GM19240 (cell line): Measurements from ENCODE around the gene WDSUB1.

Experiments
- DNase-seq: peaks from one replicate; pipeline ENCODE4 v3.0.0; 2011; ENCODE audit warnings: low spot score; ENCODE audit not compliant: insufficient read length

Gene WDSUB1

DNA sequence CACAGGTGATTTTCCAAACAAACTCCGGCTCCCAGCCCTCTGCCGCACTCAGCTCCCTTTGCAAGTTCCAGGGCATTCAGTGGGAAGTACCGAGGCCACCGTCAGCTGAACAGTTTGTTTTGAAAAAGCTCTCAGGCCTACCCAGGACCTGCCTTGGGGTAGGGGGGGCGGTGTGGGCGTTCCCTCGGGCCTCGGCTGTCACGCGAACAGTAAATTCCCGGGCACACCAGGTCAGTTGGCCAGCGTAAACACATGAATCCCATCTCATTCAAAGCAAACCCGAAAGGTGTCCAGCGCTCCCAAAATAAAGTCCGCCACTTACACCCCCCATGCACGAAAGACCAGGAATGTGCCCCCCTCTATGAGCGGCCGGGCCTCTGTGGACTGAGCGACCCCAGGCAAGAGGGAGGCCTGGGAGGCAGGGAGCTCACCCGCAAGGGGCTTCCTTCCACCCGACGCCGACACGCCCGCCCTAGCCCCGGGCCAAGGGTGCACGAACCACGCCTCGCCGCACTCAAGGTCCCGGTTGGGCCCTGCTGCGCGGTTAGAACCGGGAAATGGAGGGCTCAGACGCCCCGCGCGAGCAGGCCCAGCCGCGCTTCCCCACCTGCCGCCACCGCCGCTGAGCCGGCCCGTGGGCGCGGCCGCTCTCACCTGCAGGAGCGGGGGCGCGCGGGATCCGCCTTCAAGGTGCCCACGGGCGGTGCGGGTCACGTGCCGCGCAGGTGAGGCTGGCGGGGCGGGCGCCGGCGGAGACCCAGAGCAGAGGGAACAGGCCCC, at the start of gene WDSUB1:
WDSUB1 (minus strand) TSS at position 775 of the 780 bp plus-strand sequence. CDS start 3,634 bp downstream, outside the sequence.
- no peak for DNase-seq

- DNase-seq: no peak
These were observed 40.2 kb upstream of the WDSUB1 start for GRCh38 chr2:159326569-159327255.

DNA sequence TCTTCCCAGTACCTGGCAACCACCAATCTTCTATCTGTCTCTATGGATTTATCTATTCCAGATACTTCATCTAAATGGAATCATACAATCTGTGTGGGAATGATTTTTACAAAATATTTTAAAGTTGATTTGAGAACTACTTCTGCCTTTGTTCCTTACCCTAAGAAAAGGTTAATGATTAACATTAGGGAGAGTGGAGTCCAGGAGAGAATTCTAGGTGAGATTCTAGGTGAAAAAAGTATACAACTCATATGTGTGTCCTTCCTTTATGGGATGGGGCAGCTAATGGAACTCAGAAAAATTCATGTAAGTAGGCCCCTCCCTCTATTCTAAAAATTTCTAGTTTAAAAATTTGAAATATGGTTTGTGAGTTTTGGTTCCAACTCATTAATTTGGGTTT, 35.9 kb upstream of the WDSUB1 start:
- DNase-seq: no peak

DNA sequence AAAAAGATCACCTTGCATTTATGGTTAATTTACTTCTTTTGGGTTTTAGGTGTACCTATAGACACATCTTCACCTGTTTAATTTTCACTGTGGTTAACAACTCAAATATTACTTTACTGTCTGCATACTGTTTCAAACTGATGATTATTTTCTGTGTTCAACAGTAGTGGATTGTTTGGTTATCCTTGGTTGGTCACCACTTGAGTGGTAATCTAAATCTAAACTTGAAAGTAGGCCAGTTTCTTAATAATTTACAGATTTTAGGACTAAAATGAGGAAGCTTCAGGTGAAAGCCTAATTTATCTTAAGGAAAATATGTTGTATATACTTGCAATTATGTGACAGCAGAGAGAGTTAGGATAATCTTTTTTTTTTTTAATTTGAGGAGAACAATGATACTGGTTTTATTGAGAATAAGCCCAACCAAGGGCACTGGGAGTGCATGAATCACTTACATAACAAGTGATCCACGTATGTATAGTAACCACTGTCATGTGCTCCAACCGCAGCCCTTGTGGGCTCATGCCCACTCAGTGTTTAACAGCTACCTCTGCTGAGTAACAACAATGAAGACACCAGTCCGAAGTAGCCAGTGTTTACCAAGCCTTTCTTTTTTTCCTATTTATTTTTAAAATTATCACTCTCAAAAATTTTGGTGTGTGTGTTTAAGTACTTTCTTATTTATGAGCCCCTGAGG, 31.0 kb upstream of the WDSUB1 start:
- no peak for DNase-seq

- no peak for DNase-seq
These were observed 21.4 kb upstream of the WDSUB1 start for GRCh38 chr2:159307942-159308341.

DNA sequence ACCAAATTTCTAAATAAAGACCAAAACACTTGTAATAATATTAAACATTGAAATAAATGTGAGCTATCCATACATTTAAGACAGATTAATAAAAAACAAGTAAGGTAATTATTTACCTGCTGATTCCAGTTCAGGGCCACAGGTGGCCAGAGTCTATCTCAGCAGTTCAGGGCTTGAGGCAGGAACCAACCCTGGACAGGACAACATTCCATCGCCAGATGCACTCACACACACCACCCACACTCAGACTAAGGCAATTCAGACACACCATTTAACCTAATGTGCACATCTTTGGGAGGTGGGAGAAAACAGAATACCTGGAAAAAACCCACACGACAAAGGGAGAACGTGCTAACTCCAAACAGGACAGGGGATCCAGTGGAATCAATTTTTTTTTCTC, 14.1 kb upstream of the WDSUB1 start:
- DNase-seq: no peak

- DNase-seq: no peak
These were observed 12.5 kb upstream of the WDSUB1 start for GRCh38 chr2:159298967-159299366.

GRCh38 chr2:159297042-159297707, 10.7 kb upstream of the WDSUB1 start:
- DNase-seq: no peak

DNA sequence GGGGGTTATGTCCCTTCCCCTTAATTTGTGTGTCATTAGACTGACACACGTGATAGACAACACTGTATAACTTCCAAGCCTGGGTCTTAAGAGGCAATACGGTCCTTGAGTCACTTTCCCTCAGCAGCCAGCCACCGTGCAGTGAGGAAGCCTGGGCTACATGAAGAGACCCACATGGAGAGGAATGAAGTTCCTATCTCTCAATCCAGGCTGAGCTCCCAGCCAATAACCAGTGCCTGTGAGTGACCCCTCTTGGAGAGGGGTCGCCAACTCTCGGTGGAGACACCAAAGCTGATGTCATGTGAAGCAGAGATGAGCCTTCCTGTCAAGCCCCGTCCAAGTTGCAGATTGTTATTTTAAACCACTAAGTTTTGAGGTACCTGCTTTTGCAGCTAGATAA, 5.7 kb upstream of the WDSUB1 start:
- DNase-seq: no peak

DNA sequence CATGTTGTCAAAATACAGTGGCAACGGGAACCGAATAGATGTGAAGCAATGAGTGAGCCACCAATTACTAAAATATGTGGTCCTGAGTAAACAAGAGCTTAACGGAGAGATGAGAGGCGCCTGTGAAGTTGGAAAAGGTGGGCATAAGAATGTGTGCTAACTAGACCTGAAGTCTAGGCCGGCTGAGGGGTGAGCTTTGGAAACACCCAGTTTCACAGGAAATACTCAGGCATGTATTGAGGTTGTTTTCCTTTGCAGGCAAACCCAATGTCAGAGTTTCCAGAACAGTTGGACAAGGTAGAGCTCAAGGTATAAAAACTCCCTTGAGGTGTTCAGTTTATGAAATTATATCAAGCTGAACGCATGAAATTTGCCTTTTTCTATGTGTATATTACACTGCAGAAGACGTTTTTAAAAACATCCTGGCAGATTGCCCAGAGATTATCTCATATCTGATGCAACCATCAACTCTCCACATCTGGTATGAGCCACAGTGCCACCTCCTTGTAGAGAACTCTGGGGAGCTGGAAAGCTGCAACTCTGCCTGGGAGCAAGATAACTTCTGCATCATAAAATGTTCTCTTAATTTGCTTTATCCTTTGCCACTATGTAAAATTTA, 3.9 kb upstream of the WDSUB1 start:
- DNase-seq: no peak

DNA sequence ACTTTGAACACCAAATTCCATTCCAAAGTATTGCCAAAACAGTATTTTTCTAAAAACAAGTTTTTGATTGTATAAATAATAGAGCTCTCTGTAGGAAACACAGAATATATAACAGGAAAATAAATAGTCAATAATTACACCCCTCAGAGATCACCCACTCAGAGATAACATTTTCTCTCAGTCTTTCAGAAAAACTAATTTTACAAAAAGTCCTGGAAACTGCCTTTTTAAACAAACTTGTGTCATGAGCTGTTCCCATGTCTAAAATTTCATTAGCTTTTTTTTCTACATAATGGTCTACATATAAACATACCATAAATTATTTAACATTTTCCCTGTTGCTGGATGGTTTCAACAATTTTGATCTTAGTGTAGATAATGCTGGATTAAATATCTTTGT, 1.2 kb upstream of the WDSUB1 start:
- DNase-seq: no peak

GRCh38 chr2:159286709-159287441, 372 bp upstream of the WDSUB1 start:
- peak; percentile 68 for DNase-seq

DNA sequence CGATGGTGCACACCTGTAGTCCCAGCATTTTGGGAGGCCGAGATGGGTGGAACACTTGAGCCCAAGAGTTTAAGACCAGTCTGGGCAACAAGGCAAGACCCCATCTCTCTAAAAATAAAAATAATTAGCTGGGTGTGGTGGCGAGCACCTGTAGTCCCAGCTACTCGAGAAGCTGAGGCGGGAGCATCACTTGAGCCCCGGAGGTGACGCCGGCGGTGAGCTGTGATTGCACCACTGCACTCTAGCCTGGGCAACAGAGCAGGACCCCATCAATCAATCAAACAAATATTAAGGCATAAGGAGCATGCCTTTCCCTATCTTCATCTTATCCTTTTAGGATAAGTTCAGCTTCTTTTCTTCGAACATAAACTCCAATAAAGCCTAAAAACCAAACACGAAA, 1.1 kb downstream of the WDSUB1 start:
- no peak for DNase-seq

- DNase-seq: no peak
These were observed 3.0 kb downstream of the WDSUB1 start for GRCh38 chr2:159283529-159283928.

GRCh38 chr2:159281002-159281401, 5.5 kb downstream of the WDSUB1 start:
- no peak for DNase-seq

- DNase-seq: no peak
These were observed 6.8 kb downstream of the WDSUB1 start for GRCh38 chr2:159279700-159280099.

DNA sequence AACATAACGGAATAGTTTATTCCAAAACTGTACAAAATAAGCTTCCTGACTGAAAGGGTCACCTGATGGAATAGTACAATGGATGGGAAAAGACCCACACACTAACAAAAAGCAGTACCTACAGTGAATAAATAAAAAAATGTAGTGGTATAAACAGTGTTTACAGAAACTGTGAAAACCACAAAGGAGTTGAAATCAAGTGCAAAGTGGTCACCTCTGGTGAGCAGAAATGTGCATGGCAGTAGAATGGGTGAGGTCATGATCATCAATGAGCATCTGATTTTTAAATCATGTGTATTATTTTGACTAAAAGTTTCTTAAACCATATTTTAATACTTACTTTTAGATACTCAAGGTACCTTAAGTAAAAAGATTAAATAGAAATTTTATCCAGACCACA, 11.4 kb downstream of the WDSUB1 start:
- DNase-seq: no peak

GRCh38 chr2:159272156-159272555, 14.3 kb downstream of the WDSUB1 start:
- DNase-seq: no peak

DNA sequence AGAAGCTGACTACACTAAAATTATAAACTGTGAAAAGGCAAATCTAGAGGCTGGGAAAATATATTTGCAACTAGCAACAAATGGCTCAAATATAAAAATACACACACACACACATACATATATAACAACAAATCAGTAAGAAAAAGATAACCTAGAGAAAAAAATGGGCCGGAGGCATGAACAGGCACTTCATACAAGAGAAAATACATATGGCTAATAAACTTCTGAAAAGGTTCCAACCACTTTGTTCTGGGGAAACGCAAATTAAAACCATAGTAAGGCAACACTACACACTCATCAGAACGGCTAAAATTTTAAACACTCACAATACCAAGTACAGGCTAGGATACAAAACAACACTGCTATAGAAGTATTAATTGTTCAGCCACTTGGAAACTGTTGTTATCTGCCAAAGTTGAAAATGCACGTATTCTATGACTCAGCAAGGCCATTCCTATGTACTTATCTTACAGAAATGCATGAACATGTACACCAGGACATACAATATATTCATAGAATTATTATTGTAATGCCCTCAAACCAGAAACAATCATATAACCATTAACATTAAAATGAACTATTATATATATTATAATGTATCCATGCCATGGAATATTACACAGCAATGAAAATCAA, 15.6 kb downstream of the WDSUB1 start:
- DNase-seq: no peak

DNA sequence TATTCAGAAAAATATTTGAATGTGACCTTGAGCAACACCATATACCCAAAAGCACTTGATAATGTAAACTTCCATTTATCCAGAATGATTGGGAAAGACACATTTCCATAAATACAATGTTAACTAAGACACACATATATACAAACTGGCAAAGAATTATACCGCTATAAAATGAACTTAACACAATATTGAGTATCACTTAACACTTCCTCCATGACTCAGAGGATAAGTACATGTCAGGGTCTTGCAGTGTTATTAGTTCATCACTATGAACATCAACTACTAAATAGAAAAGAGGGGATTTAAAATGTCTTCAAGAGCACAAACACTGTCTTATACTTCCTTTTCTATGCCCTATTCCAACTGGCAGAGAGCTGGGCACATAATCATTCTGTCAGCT, 18.6 kb downstream of the WDSUB1 start:
- DNase-seq: no peak
